Measurements from ENCODE around the gene RAPGEF2. TPM values are rescaled to one million over a fixed set of nuclear protein-coding genes. Genes with fewer than 3 reads are reported as not detected.
"Not testable (repeated sequence)": the region's sequence is repeated elsewhere in the genome, so short reads cannot be mapped to it uniquely, and the experiment has no call there.

RAPGEF2 gene
- total RNA-seq, 1 donor from 2014 or later = 91.4 TPM

DNA sequence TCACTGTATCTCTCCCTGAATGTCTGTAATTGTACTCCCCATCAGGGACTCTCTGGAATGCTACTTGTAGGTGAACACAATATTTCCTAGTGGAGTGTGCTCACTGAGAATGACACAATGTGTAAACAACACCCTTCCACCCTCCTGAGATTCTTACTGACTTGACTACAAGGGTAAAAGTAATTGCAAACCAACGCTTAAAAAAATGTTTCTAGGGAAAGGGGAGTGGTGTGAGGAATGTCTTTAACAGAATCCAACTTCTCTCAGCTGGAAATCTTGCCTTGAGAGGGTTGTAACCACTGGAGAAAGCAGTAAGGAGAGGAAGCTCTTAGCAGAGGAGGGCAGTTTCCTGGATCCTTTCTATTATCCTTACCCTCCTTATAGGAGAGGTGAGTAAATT is 5.1 kb upstream of the RAPGEF2 start:
- DNase-seq = peak; percentile 17

DNA sequence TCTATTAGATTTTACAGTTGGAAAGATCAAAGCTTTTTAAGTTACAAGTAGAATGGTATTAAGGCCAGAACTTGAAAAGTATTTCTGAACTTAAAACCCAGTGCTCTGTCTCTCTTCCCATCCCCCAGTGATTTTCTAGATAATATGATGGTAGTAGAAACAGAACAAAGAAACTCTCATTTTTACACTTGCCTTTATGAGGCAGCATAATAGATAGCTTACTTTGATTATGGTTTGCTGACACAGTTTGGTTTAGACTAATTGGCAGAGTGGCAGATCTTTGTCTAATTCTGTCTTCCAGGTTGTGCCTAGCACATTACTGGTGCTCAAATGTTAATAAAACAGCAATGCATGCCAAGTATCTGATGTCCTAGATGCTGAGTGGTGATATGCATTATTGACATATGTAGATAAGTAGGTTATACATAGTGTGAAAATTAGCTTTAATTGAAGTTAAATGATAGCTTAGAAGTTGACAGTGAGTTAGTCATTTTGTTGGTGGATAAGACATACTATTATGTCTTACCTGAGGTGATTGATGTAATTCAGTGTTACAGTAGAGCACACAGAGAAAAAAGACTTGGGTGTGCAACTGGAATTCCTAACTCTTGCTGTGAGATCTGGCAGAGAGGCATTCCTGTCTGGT is 4.3 kb upstream of the RAPGEF2 start:
- no peak for DNase-seq

DNA sequence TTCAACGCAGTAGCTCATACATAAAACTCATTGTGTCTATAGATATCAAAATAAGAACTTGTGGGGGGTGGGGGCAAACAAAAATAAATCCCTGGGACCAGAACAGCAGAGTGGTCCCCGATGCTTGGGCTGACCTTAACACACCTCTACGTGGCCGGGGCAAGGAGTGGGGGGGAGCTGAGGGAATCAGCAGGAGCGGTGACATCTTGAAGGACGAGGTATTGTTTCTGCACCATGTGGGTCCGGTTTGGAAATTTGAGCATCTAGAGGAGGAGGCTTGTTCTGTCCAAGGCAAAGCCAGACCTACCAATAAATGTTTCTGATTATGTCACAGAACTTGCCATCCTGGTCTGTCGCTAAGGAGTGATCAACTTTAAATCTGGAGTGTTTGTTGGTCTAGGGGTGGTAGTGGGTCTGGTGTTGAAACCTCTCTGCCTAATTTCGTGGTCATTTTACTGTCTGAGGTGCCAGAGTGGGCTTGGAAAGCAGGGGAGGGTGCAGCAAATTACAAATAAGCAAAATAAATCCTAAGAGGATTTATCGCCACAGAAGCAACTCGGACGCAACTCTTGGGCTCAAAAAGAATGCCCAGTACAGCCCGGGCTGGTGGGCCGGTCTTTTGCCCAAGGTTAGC is 774 bp upstream of the RAPGEF2 start:
- peak; percentile 15 for DNase-seq

DNA sequence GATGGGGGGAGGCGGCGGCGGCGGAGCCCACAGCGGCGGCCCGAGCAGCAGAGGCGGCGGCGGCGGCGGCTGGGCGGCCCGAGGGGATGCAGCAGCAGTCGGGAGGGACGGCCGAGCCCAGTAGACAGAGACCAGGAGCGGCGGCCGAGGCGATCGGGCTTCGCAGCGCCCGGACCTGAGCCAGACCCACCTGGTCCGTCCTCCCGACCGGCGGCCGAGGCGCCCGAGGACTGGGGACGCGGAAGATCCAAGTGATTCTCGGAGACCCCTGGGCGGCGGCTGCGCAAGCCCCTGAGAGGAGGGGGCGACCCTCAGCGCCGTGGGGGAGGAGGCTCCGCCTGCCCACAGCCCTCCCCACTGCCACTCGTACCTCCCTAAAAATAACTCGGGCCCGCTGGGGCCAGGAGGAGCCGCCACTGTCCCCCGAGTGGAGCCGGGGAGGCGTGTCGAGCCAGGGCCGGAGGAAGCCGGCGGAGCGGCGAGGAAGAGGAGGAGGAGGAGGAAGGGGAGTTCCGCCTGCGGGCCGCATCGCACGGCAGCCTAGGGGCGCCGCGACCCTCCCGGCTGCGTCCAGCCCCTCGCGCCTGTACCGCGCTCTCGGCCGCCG is 608 bp downstream of the RAPGEF2 start:
- DNase-seq = peak; percentile 44

DNA sequence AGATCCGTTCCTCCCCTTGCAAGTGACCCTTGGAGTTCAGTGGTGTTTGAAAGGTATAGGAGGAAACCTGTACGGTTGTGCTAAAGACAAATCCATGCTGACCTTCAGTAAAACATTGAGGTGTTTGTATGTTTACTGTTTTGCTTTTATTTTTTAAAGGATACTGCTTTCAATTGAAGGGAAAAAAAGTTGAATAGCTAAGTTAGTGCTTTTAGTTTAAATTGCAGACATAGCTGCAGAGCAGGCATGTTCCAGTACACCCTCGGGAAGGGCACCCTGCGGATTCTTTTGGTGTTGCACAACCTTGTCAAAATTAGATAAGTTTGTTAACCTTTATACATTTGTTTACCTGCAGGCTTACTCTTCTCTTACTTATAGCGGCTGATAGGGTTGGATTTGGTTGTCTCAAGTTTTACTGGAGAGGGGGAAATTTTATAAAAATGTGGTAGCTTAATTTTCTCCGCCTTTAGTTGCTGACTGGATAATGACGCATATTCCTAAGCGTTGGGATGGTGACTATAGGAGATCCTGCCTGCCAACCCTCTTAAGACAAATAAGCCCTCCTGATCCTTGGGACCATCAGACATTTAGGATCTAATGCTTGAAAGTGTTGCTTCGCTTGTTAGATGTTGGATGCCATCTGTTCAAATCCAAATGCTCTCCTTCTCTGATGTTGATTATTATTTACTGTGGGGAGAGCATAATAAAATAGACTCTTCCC is 2.0 kb downstream of the RAPGEF2 start:
- peak; percentile 65 for DNase-seq

DNA sequence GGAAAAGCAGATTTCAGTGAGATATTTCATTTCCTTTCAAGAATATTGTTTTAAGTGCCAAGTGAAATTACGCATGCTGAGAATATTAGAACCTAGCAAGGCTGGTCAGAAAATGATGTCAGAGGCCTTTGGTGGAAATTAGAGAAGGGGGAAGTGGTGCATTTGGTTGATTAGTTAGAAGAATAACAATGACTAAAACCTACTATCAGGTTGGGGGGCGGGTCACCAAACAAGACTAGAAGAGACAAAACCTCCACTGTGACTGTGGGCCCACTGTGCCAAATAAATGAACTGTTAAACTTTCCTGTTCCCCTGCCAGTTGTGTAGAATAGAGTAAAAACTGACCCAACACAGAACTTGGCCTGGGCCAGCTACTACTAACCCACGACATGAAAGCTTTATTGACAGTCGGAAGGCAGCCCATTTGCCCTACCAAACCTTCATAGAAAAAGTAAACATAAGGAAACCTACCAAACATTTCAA is 2.9 kb downstream of the RAPGEF2 start:
- peak; percentile 87 for DNase-seq

DNA sequence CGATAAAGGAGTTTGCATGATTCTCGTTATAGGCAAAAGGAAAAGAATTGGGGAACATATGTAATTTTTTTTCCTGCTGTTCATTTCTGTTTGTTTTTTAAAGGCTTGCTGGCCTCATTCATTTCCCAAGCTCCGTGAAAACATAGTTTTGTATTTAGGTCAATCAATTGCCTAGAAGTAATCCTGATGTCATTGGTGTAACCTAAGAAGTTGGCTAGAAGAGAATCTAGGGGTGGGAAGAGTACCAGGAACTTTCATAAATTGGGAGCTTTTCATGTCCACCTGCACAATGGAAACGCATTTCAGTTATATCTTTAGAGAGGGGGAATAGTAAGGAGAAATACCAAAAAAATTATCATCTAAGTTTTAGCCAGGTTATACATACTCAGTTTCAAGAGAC is 3.8 kb downstream of the RAPGEF2 start:
- peak; percentile 15 for DNase-seq

DNA sequence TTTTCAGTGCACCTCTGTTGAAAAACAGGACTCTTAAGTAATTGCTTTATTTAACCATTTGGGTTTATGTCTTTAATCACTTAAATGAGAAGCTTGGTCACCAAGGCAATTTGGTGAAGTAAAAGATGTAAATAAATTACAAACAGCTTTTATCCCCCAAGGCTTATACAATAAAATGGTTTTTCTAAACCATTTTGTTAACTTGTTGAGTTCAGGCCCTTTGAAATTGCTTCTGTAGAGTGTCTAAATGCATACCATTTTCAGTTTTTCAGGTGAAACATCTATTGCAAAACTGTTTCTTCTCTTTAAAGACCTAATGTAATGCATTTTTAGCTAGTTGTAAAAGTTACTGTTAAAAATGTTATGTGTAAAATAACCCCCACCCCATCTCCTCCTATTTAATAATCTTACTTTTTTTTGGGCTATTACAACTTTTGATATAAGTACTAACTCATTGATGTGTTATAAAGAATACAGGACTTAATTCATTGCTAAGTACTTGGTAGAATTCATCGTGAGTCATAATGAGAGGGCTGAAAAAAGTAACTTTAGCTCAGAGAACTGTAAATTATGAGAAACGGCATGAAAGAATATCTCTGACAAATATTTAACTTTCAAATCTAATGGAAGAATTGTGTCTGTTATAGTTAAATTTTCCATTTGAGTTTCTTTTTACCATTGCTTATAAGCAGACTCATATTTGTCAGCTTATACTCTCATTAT is 4.5 kb downstream of the RAPGEF2 start:
- peak; percentile 34 for DNase-seq

DNA sequence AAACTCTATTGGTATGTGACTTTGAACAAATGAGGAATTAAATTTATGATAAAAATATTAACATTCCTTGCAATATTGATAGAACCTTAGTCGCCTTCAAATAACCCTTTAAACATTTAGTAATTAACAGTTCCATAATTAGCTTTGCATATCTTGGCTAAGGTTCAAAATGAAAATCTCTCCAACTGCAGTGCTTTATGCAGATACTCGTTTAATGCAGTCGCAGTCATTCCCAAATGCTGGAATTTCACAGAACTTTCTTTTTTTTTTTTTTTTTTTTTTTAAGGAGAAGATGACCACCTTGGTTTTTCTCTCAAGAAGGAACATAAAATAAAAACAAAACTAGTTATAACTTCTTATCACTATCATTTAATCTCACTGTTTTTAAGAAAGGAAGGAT is 5.2 kb downstream of the RAPGEF2 start:
- DNase-seq = no peak

DNA sequence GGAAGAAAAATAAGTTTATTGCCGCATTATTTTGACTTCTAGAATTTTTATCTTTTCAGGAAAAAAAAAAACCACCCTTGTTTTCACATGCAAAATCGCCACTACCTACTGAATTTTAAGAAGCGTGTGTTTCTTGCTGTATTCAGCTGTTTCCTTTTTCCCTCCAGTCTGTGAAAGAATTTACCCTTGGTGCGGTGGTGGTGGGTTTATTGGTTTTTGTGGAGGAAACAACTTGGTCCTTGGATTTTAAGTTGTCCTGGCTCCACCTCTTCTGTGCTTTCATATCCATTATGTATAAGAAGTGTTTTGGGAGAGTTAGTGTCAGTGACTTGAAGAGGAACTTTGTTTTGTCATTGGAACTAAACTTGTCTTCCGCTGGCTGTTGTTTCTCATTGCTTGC is 8.1 kb downstream of the RAPGEF2 start:
- no peak for DNase-seq

DNA sequence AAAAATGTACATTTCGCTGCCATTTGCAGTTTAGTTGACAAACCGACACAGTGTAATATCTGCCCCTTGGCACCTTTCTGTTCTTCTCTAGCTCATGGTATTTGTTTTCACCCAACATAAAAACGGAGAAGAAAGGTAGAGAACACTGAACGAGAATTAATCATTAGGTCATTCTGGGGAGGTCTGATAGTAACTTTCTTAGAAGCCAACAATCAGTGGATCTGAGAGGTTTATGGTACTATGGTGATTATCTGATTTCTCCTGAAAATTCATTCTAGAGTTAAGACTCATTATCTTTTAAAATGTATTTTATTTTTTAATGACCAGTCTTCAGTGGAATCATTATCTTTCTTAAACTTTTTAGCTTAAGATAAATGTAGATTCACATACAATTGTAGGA is 8.5 kb downstream of the RAPGEF2 start:
- DNase-seq = no peak

DNA sequence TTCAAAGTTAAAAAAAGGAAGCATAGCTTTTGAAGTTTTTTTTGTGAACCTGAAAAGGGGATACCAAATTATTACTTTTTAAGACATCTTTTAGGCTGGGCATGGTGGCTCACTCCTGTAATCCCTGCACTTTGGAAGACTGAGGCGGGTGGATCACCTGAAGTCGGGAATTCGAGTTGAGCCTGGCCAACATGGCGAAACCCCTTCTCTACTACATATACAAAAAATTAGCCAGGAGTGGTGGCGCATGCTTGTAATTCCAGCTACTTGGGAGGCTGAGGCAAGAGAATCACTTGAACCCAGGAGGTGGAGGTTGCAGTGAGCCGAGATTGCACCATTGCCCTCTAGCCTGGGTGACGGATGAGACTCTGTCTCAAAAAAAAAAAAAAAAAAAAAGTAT is 10.5 kb downstream of the RAPGEF2 start:
- DNase-seq = not testable (repeated sequence)

DNA sequence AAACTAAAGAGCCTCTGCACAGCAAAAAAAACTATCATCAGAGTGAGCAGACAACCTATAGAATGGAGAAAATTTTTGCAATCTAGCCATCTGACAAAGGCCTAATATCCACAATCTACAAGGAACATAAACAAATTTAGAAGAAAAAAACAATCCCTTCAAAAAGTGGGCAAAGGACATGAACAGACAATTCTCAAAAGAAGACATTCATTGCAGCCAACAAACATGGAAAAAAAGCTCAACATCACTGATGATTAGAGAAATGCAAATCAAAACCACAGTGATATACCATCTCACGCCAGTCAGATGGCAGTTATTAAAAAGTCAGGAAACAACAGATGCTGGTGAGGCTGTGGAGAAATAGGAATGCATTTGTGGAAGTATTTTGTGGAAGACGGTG is 13.2 kb downstream of the RAPGEF2 start:
- not testable (repeated sequence) for DNase-seq

DNA sequence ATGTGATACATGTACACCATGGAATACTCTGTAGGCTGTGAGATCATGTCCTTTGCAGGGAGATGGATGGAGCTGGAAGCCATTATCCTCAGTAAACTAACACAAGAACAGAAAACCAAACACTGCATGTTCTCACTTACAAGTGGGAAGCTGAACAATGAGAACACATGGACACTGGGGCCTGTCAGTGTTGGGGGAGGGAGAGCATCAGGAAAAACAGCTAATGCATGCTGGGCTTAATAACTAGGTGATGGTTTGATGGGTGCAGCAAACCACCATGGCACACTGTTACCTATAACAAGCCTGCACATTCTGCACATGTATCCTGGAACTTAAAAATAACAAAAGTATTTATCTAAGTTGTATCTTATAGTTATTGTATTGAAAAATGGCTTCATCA is 13.8 kb downstream of the RAPGEF2 start:
- DNase-seq = not testable (repeated sequence)

DNA sequence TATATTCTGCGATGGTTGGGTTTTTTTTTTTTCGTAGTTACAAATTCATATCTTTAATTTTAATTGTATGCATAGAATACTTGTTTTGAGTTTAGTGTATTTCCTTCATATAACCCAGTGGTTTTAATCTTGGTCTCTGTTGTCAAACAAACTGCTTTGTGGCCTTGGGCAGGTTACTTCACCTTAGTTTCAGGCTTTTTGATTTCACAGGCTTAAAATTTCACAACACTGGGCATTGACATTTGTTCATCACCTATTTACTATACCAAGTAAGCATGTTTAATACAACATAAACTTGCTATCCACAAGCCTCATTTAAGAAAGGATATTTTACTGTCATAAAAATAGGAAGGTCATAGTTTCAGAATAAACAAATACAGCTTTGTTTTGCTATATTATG is 14.7 kb downstream of the RAPGEF2 start:
- DNase-seq = no peak

DNA sequence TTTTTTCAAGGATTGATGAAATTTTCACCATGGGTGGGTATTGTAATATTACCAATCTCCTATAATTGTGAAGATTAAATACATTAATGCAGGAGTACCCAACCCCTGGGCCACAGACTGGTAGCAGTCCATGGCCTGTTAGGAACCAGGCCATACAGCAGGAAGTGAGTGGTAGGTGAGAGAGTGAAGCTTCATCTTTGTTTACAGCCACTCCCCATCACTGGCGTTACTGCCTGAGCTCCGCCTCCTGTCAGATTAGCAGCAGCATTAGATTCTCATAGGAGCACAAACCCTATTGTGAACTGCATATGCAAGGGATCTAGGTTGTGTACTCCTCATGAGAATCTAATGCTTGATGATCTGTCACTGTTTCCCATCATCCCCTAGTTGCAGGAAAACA is 15.1 kb downstream of the RAPGEF2 start:
- DNase-seq = no peak

DNA sequence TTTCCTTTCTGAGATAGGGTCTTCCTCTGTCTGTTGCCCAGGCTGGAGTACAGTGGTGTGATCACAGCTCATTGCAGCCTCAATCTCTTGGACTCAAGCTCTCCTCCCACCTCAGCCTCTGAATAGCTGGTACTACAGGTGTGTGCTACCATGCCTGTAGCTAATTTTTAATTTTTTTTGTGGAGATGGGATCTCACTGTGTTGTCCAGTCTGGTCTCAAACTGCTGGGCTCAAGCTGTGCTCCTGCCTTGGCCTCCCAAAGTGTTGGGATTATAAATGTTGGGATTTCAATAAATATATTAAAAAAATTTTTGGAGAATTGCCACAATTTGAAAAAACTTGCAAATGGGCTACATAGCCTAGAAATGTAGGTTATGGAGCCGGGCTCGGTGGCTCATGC is 18.5 kb downstream of the RAPGEF2 start:
- no peak for DNase-seq

DNA sequence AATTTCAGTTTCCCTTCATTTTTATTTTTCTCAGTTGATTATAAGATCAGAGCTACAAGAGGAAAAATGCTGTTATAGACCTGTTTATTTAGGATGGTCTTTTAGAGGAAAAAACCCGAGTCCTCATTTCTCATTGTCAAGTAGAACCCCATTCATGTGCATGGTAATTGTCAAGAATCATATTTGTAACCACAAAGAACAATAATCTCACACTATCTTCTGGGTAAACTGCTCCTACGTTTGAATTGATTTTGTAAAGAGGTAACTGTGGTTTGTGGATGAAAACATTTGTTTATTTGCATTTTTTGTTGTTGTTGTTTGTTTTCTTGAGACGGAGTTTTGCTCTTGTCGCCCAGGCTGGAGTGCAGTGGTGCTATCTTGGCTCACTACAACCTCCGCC is 23.8 kb downstream of the RAPGEF2 start:
- DNase-seq = no peak

DNA sequence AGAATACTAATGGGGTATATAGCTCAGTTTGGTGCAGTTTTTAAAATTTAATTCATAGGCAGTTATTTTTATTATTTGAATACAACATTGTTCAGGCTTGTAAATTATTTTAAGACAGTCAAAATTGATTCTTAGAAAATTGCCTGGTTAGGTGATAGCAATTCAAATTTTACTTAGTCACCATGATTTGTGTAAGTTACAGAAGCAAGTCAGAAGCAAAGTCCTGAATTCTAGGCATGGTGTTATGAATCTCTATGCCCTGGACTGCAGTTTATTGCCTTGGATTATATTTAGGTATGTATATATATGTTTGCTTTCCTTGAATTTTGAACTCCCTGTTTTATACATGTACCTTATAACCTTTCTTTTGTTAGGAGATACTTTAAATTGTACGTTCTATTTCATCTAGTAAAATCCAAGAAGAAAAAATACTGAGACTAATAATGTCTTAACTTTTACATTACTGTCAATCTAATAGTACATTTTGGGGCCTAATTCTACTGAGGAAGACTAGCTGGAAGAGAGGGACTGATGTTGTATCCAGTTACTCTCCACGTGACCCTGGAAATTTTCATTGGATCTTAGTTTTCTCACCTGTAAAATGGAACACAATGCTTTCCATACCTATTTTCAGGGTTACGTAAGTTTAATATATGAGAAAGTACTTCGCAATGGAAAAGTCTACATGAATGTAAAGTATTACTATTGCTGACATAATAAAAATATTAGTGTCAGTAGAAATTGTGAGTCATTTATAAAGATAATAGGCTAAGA is 25.1 kb downstream of the RAPGEF2 start:
- no peak for DNase-seq

DNA sequence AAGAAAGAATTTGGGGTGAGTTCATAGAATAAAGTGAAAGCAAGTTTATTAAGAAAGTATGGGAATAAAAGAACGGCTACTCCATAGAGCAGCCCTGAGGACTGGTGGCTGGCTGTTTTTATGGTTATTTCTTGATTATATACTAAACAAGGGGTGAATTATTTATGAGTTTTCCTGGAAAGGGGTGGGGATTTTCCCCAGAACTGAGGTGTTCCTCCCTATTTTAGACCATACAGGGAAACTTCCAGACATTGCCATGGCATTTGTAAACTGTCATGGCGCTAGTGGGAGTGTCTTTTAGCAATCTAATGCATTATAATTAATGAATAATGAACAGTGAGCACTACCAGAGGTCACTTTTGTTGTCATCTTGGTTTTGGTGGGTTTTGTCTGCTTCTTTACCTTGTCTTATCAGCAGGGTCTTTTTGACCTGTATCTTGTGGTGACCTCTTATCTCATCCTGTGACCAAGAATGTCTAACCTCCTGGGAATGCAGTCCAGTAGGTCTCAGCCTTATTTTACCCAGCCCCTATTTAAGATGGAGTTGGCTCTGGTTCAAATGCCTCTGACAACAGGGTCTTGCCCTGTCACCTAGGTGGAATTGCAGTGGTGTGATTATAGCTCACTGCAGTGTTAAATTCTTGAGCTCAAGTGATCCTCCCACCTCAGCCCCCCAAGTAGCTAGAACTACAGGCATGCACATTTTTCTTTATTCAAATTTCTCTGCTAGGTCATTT is 27.1 kb downstream of the RAPGEF2 start:
- no peak for DNase-seq

DNA sequence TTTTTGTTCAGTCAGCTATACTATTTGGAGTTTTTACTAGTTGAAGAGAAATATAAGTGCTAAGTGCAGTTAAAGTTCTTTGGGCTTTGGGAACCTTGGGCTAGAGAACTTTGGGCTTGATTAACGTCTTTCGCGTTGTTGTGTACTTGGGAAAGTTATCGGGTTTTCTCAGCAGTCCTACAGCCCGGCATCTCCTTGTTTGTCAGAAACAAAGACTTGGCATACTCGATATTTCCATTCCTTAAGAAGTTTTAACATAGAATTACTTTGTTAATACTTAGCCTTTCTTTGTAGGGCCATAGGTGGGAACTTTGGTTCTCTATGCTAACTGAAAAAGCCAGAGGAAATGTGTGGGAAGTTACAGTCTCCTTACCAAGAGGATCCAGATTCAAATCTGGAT is 28.7 kb downstream of the RAPGEF2 start:
- no peak for DNase-seq

Measured in dermis blood vessel endothelial cell (primary cell).